OCI-LY3 (cell line): ENCODE results near the gene MPO.

Experiments
- EZH2phosphoT487 ChIP-seq: fragments of 200-600 bp; shearing (Covaris generic); IDR thresholded peaks from 2 replicates; pipeline ENCODE4 v1.6.1; 2018; ENCODE audit warnings: antibody characterized with exemption, mixed run types, low read depth
- TF ChIP-seq, protein P1 (sequence below): fragments of 200-600, 300-600 bp; sonication (generic); IDR thresholded peaks from 2 replicates; pipeline ENCODE4 v1.5.1; 2014; ENCODE audit warnings: antibody characterized with exemption, low read length, low read depth

DNA sequence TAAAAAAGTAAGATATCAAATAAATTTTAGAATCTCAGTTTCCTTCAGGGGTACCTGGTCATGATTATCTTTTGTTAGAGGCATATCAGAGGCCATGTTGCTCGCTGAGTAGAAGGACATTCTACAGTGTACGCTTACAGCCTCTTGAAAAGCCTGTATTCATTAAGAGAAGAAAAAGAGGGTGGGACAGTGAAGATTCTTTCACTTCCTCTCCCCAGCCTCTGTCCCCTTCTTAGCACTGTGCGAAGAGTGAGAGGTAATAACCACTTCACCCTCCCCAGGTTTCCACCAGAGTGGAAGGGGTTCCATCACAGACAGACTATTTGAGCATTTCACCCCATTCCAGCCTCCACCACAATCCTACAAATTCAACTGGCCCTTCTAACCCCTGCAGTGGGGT, 47.2 kb downstream of the MPO start:
- TF ChIP-seq, protein P1, sequence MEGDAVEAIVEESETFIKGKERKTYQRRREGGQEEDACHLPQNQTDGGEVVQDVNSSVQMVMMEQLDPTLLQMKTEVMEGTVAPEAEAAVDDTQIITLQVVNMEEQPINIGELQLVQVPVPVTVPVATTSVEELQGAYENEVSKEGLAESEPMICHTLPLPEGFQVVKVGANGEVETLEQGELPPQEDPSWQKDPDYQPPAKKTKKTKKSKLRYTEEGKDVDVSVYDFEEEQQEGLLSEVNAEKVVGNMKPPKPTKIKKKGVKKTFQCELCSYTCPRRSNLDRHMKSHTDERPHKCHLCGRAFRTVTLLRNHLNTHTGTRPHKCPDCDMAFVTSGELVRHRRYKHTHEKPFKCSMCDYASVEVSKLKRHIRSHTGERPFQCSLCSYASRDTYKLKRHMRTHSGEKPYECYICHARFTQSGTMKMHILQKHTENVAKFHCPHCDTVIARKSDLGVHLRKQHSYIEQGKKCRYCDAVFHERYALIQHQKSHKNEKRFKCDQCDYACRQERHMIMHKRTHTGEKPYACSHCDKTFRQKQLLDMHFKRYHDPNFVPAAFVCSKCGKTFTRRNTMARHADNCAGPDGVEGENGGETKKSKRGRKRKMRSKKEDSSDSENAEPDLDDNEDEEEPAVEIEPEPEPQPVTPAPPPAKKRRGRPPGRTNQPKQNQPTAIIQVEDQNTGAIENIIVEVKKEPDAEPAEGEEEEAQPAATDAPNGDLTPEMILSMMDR = no peak
- no peak for TF ChIP-seq EZH2phosphoT487
